ENCODE data around the gene ALS2.
A peak's percentile ranks its signal among the peaks of the same experiment; 100 is the strongest.

GRCh38 chr2:201733544-201733943 lies 47.2 kb downstream of the ALS2 start:
- TF ChIP-seq, protein P1, sequence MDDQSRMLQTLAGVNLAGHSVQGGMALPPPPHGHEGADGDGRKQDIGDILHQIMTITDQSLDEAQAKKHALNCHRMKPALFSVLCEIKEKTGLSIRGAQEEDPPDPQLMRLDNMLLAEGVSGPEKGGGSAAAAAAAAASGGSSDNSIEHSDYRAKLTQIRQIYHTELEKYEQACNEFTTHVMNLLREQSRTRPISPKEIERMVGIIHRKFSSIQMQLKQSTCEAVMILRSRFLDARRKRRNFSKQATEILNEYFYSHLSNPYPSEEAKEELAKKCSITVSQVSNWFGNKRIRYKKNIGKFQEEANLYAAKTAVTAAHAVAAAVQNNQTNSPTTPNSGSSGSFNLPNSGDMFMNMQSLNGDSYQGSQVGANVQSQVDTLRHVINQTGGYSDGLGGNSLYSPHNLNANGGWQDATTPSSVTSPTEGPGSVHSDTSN (IDR thresholded peaks at IDR 0.05): peak; percentile 52; the same call in 1 of the 2 replicates
- TF ChIP-seq, protein P2, sequence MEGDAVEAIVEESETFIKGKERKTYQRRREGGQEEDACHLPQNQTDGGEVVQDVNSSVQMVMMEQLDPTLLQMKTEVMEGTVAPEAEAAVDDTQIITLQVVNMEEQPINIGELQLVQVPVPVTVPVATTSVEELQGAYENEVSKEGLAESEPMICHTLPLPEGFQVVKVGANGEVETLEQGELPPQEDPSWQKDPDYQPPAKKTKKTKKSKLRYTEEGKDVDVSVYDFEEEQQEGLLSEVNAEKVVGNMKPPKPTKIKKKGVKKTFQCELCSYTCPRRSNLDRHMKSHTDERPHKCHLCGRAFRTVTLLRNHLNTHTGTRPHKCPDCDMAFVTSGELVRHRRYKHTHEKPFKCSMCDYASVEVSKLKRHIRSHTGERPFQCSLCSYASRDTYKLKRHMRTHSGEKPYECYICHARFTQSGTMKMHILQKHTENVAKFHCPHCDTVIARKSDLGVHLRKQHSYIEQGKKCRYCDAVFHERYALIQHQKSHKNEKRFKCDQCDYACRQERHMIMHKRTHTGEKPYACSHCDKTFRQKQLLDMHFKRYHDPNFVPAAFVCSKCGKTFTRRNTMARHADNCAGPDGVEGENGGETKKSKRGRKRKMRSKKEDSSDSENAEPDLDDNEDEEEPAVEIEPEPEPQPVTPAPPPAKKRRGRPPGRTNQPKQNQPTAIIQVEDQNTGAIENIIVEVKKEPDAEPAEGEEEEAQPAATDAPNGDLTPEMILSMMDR (IDR thresholded peaks at IDR 0.05): no peak
